GM12878 (cell line): Measurements from ENCODE around the gene CXXC5. TPM values are rescaled to one million over a fixed set of nuclear protein-coding genes. Genes with fewer than 3 reads are reported as not detected.
A peak's percentile ranks its signal among the peaks of the same experiment; 100 is the strongest.

ENCODE experiments used
- BCL11A ChIP-seq: IDR thresholded peaks from 2 replicates; pipeline ENCODE4 v1.6.1; 2011; ENCODE audit warnings: low read depth, low read length
- BMI1 ChIP-seq: fragments of 450-650 bp; IDR thresholded peaks from 2 replicates; pipeline ENCODE4 v1.6.1; 2016; ENCODE audit warnings: mild to moderate bottlenecking, moderate library complexity, borderline replicate concordance
- CEBPZ ChIP-seq: fragments of 150-350 bp; IDR thresholded peaks from 2 replicates; pipeline ENCODE4 v1.6.1; 2016; ENCODE audit warnings: low read depth, low read length
- CHD2 ChIP-seq: IDR thresholded peaks from 2 replicates; pipeline ENCODE4 v1.6.1; 2011; ENCODE audit warnings: low read depth, low read length, improper control_type of control experiment, borderline replicate concordance
- EP300 ChIP-seq, 2 experiments: fragments of 150-350 bp in 1 of 2; IDR thresholded peaks; 2 replicates each; pipeline ENCODE4 v1.6.1; 2011 to 2012; ENCODE audit warnings: low read depth in 2 of 2, low read length in 2 of 2, borderline replicate concordance in 1 of 2, improper control_type of control experiment in 1 of 2, inconsistent platforms in 1 of 2; ENCODE audit not compliant: control insufficient read depth in 1 of 2
- JUND ChIP-seq: IDR thresholded peaks from 2 replicates; pipeline ENCODE4 v1.6.1; 2012; ENCODE audit warnings: low read depth, mild to moderate bottlenecking, low read length, improper control_type of control experiment, moderate library complexity
- MTA3 ChIP-seq: IDR thresholded peaks from 2 replicates; pipeline ENCODE4 v1.6.1; 2012; ENCODE audit warnings: low read length, inconsistent platforms, borderline replicate concordance
- PAX5 ChIP-seq: IDR thresholded peaks from 2 replicates; pipeline ENCODE4 v1.6.1; 2011; ENCODE audit warnings: low read depth, low read length, borderline replicate concordance
- POLR2AphosphoS5 ChIP-seq: IDR thresholded peaks from 2 replicates; pipeline ENCODE4 v1.6.1; 2011; ENCODE audit warnings: mild to moderate bottlenecking, low read length, inconsistent platforms
- SMC3 ChIP-seq: IDR thresholded peaks from 2 replicates; pipeline ENCODE4 v1.6.1; 2011; ENCODE audit warnings: low read length, improper control_type of control experiment, borderline replicate concordance
- SRF ChIP-seq, 2 experiments: IDR thresholded peaks; 2 replicates each; pipeline ENCODE4 v1.6.1; 2011; ENCODE audit warnings: low read depth in 2 of 2, low read length in 2 of 2, mild to moderate bottlenecking in 1 of 2, moderate library complexity in 1 of 2
- TCF12 ChIP-seq: IDR thresholded peaks from 2 replicates; pipeline ENCODE4 v1.6.1; 2011; ENCODE audit warnings: low read depth, mild to moderate bottlenecking, low read length
- TCF3 ChIP-seq: IDR thresholded peaks from 2 replicates; pipeline ENCODE4 v1.6.1; 2012; ENCODE audit warnings: low read depth, mild to moderate bottlenecking, low read length, borderline replicate concordance; ENCODE audit not compliant: insufficient read depth
- ZBTB11 ChIP-seq: fragments of 450-650 bp; formaldehyde crosslinking; IDR thresholded peaks from 2 replicates; pipeline ENCODE4 v1.5.0; 2022; ENCODE audit warnings: mild to moderate bottlenecking, missing genetic modification characterization
- polyA plus RNA-seq, 11 experiments: library from polyadenylated mRNA; depleted of rRNA in 4 of 11; unstranded in 6 of 11; stranded (reverse) in 5 of 11; fragments of >200 nt; fragmentation: Nextera tagmentation in 4 of 11; fragmentation: Illumina TruSeq in 1 of 11; extraction: Ambion mirVana in 4 of 11; extraction: Trizol in 1 of 11; gene quantifications; 1 replicate in 1 of 11; 2 replicates in 10 of 11; pipeline versions ENCODE4 v1.2.1 to v1.2.3, GENCODE V29; 2011 to 2016; ENCODE audit warnings: inconsistent platforms in 2 of 11, missing spikeins in 2 of 11, low read depth in 1 of 11
- total RNA-seq, 4 experiments: library from RNA; depleted of rRNA in 3 of 4; stranded (reverse); fragments of >200 nt in 3 of 4; fragmentation: Illumina TruSeq in 1 of 4; extraction: Trizol in 1 of 4; gene quantifications; 2 replicates each; pipeline versions ENCODE4 v1.2.1 to v1.2.3, GENCODE V29; 2013 to 2021
- TF ChIP-seq, protein P1 (sequence below): fragments of 450-650 bp; IDR thresholded peaks from 2 replicates; pipeline ENCODE4 v1.6.1; 2017; ENCODE audit warnings: mild to moderate bottlenecking, low read depth, inconsistent platforms; ENCODE audit not compliant: poor library complexity, severe bottlenecking
- TF ChIP-seq, protein P2 (sequence below): IDR thresholded peaks from 2 replicates; pipeline ENCODE4 v1.6.1; 2011; ENCODE audit warnings: borderline replicate concordance, low read depth, mild to moderate bottlenecking, moderate library complexity, mixed read lengths, low read length; ENCODE audit not compliant: insufficient read depth; ENCODE audit errors: extremely low read length
- TF ChIP-seq, protein P3 (sequence below), 3 experiments: IDR thresholded peaks in 2 of 3; conservative IDR thresholded peaks in 1 of 3; 2 replicates each; pipeline ENCODE4 v1.5.1; 2011; ENCODE audit warnings: low read depth in 3 of 3, low read length in 3 of 3, mild to moderate bottlenecking in 3 of 3, control low read depth in 2 of 3, moderate library complexity in 2 of 3, inconsistent platforms in 1 of 3, mixed read lengths in 1 of 3; ENCODE audit not compliant: control insufficient read depth in 2 of 3, insufficient read depth in 1 of 3; ENCODE audit errors: extremely low read depth in 1 of 3

The CXXC5 gene
- total and polyA plus RNA-seq, 10 of the 15 experiments (the other 5 are each of a cell fraction or from before 2014, with no cell fraction given) = 1.8 to 90.8 (median 40.7) TPM

DNA sequence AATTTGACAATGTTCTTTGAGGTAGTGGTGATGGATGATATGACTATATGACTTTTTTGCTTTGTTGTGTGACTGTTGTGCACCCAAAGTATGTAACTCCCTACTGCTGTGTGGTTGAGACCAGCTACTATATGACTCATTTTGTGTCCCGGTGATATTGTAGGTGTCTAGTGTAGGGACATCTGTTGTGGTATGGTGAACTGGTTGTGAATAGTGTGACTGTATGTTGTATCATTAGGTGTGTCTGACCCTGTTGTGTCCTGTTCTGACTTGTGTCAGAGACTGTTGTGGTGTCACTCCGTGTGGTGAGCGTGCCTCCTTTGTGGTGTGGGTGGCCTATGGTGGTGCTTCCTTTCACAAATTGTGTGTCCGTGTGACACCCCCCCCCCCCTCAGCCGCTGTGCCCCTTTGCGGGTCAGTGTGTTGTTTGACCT is 11.2 kb upstream of the CXXC5 start (continued):
- TF ChIP-seq ZBTB11 (CRISPR knock-in tag) (no peak), JUND (peak; percentile 64; the same call in 1 of the 2 replicates), PAX5 (peak; percentile 76; the same call in 1 of the 2 replicates), CHD2 (no peak), MTA3 (no peak), BMI1 (0 out of 2 replicates have a peak, but pooled peaks have one; percentile 31), EP300 (IDR thresholded peaks at IDR 0.05; ENCODE audit: borderline replicate concordance in 1 of 2, control insufficient read depth in 1 of 2, low read depth in 2 of 2, low read length in 2 of 2) (peak in 1 of 2 experiments; percentile 74; a peak in 2 of 4 replicates), SRF (IDR thresholded peaks at IDR 0.05; ENCODE audit: low read depth in 2 of 2, low read length in 2 of 2) (no peak), CEBPZ (no peak), BCL11A (peak; percentile 84), TCF3 (peak; percentile 83), SMC3 (no peak), TCF12 (peak; percentile 74), POLR2AphosphoS5 (0 out of 2 replicates have a peak, but pooled peaks have one; percentile 31)
- TF ChIP-seq, protein P1, sequence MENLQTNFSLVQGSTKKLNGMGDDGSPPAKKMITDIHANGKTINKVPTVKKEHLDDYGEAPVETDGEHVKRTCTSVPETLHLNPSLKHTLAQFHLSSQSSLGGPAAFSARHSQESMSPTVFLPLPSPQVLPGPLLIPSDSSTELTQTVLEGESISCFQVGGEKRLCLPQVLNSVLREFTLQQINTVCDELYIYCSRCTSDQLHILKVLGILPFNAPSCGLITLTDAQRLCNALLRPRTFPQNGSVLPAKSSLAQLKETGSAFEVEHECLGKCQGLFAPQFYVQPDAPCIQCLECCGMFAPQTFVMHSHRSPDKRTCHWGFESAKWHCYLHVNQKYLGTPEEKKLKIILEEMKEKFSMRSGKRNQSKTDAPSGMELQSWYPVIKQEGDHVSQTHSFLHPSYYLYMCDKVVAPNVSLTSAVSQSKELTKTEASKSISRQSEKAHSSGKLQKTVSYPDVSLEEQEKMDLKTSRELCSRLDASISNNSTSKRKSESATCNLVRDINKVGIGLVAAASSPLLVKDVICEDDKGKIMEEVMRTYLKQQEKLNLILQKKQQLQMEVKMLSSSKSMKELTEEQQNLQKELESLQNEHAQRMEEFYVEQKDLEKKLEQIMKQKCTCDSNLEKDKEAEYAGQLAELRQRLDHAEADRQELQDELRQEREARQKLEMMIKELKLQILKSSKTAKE = peak; percentile 71
- TF ChIP-seq, protein P2, sequence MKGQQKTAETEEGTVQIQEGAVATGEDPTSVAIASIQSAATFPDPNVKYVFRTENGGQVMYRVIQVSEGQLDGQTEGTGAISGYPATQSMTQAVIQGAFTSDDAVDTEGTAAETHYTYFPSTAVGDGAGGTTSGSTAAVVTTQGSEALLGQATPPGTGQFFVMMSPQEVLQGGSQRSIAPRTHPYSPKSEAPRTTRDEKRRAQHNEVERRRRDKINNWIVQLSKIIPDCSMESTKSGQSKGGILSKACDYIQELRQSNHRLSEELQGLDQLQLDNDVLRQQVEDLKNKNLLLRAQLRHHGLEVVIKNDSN = no peak
- TF ChIP-seq, protein P3, sequence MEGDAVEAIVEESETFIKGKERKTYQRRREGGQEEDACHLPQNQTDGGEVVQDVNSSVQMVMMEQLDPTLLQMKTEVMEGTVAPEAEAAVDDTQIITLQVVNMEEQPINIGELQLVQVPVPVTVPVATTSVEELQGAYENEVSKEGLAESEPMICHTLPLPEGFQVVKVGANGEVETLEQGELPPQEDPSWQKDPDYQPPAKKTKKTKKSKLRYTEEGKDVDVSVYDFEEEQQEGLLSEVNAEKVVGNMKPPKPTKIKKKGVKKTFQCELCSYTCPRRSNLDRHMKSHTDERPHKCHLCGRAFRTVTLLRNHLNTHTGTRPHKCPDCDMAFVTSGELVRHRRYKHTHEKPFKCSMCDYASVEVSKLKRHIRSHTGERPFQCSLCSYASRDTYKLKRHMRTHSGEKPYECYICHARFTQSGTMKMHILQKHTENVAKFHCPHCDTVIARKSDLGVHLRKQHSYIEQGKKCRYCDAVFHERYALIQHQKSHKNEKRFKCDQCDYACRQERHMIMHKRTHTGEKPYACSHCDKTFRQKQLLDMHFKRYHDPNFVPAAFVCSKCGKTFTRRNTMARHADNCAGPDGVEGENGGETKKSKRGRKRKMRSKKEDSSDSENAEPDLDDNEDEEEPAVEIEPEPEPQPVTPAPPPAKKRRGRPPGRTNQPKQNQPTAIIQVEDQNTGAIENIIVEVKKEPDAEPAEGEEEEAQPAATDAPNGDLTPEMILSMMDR (IDR thresholded peaks at IDR 0.05 in 2 of 3, conservative IDR thresholded peaks at IDR 0.05 in 1 of 3; ENCODE audit: control insufficient read depth in 2 of 3, extremely low read depth in 1 of 3, insufficient read depth in 1 of 3, low read depth in 3 of 3, low read length in 3 of 3) = no peak
